NT2/D1 (cell line): ENCODE results near the gene ZBED6.
"Not testable (repeated sequence)": the region's sequence is repeated elsewhere in the genome, so short reads cannot be mapped to it uniquely, and the experiment has no call there.

Experiments used
- DNase-seq: peaks from one replicate; pipeline ENCODE4 v3.0.0-alpha.2; 2011; ENCODE audit warnings: low read depth, low spot score
- H3K27me3 ChIP-seq: 2 replicates; pipeline ENCODE4 v1.6.0; 2011; ENCODE audit warnings: mild to moderate bottlenecking; ENCODE audit not compliant: insufficient read length, insufficient read depth
- H3K36me3 ChIP-seq: 2 replicates; pipeline ENCODE4 v1.6.1; 2011; ENCODE audit warnings: mild to moderate bottlenecking, low read length, mixed read lengths; ENCODE audit not compliant: insufficient read depth, insufficient read length
- H3K4me1 ChIP-seq: 2 replicates; pipeline ENCODE4 v1.5.1; 2011; ENCODE audit not compliant: insufficient read depth, insufficient read length
- H3K4me3 ChIP-seq: 2 replicates; pipeline ENCODE4 v1.5.1; 2011; ENCODE audit warnings: low read depth; ENCODE audit not compliant: insufficient read length
- H3K9ac ChIP-seq: 2 replicates; pipeline ENCODE4 v1.6.0; 2011; ENCODE audit warnings: low read depth; ENCODE audit not compliant: insufficient read length
- H3K9me3 ChIP-seq: 2 replicates; pipeline ENCODE4 v1.5.1; 2011; ENCODE audit warnings: mild to moderate bottlenecking, low read length; ENCODE audit not compliant: insufficient read depth
- SUZ12 ChIP-seq: IDR thresholded peaks from 2 replicates; pipeline ENCODE4 v1.6.1; 2011; ENCODE audit not compliant: insufficient read length, insufficient read depth; ENCODE audit errors: extremely low read depth
- YY1 ChIP-seq: IDR thresholded peaks from 2 replicates; pipeline ENCODE4 v1.6.1; 2011; ENCODE audit not compliant: insufficient read length, insufficient read depth
- ZNF274 ChIP-seq: IDR thresholded peaks from 2 replicates; pipeline ENCODE4 v1.6.1; 2011; ENCODE audit warnings: mild to moderate bottlenecking, low read depth, low read length

ZBED6 gene

DNA sequence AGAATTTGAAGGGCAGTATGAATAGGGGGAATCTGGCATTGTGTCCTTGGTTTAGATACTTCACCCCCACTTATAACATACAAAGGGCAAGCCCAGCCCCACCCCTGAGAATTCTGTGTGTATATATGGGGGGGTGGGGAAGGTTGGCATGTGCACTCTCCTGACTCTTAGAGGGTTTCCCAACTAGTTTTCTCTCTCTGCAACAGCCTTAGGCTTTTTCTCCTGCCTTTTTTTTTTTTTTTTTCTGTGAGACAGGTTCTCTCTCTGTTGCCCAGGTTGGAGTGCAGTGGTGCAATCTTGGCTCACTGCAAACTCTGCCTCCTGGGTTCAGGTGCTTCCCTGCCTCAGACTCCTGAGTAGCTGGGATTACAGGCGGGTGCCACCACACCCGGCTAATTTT is 2.9 kb upstream of the ZBED6 start:
- no peaks in the 10 kb centered on the region for H3K4me1 ChIP-seq
- H3K9me3 ChIP-seq: peaks cover 9% of the 10 kb centered on the region; the same call in 1 of the 2 replicates
- no peak for TF ChIP-seq YY1
- TF ChIP-seq SUZ12: no peak
- no peak overlapping the region for H3K9ac ChIP-seq
- peaks cover 14% of the 10 kb centered on the region for H3K36me3 ChIP-seq
- no peak for DNase-seq
- H3K27me3 ChIP-seq: no peaks in the 10 kb centered on the region
- H3K4me3 ChIP-seq: no peak overlapping the region

DNA sequence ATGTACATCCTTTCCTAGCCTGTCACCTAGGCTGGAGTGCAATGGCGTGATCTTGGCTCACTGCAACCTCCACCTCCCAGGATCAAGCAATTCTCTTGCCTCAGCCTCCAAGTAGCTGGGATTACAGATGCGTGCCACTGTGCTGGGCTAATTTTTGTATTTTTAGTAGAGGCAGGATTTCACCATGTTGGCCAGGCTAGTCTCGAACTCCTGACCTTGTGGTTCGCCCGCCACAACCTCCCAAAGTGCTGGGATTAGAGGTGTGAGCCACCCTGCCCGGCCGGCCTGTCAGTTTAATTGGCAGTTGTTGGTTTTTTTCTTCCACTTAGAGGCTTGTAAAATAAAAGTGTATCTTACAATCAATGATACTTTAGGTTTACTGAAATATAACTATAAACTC is 1.9 kb upstream of the ZBED6 start:
- not testable (repeated sequence) for H3K27me3 ChIP-seq, DNase-seq, H3K4me1 ChIP-seq, H3K4me3 ChIP-seq, H3K9ac ChIP-seq
- peaks cover 25% of the 10 kb centered on the region for H3K36me3 ChIP-seq
- H3K9me3 ChIP-seq: peaks cover 20% of the 10 kb centered on the region; the same call in 1 of the 2 replicates

DNA sequence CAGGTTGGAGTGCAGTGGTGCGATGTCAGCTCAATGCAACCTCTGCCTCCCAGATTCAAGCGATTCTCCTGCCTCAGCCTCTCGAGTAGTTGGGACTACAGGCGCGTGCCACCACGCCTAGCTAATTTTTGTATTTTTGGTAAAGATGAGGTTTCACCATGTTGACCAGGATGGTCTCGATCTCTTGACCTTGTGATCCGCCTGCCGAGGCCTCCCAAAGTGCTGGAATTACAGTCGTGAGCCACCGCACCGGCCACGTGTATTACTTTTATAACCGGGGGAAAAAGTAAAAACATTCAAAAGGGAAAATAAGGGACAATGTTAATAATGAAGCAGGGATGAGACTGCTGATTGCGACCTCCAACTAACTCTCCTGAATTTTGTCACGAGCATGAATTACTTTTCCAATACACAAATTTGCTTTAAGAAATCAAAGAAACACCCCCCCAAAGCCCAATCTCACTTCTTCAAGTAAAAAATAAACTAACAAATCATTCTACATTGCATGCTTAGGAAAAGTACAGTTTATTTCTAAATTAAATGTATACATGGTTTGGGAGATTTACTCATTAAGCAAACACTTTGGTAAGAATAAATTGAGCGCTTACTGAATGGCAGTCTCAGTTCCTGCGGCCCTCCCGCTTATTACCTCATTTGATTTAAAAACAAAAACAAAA is 521 bp upstream of the ZBED6 start:
- DNase-seq: no peak
- TF ChIP-seq YY1 (no peak), SUZ12 (no peak), ZNF274 (no peak)
- H3K36me3 ChIP-seq: peaks cover 38% of the 10 kb centered on the region
- peaks cover 33% of the 10 kb centered on the region; the same call in 1 of the 2 replicates for H3K9me3 ChIP-seq
- peak overlapping the region; percentile 58 for H3K4me3 ChIP-seq
- H3K27me3 ChIP-seq: no peaks in the 10 kb centered on the region
- H3K4me1 ChIP-seq: no peaks in the 10 kb centered on the region
- peak overlapping the region; percentile 13 for H3K9ac ChIP-seq

DNA sequence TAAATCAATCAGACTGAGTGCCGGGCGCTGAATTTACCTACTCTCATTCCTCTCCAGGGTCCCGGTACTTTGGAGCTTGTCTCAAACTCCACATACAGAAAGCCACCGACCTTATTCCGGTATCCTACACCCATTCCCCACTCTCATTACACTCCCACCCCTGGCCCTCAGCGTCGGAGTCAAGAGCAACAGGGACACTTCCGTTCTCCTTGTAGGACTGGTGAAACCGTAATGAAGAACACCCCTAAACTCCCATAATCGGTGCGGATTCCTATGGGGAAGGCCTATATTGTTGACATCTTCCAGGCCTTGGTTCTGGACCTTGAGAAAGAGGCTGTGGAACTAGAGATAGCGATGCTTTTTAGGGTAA is 798 bp downstream of the ZBED6 start:
- H3K4me3 ChIP-seq: peak overlapping the region; percentile 58
- peaks cover 34% of the 10 kb centered on the region; the same call in 1 of the 2 replicates for H3K9me3 ChIP-seq
- H3K9ac ChIP-seq: peak overlapping the region; percentile 89
- TF ChIP-seq SUZ12: no peak
- no peak for TF ChIP-seq ZNF274
- TF ChIP-seq YY1: no peak
- DNase-seq: no peak
- peaks cover 51% of the 10 kb centered on the region for H3K36me3 ChIP-seq
- H3K4me1 ChIP-seq: no peaks in the 10 kb centered on the region
- no peaks in the 10 kb centered on the region for H3K27me3 ChIP-seq

DNA sequence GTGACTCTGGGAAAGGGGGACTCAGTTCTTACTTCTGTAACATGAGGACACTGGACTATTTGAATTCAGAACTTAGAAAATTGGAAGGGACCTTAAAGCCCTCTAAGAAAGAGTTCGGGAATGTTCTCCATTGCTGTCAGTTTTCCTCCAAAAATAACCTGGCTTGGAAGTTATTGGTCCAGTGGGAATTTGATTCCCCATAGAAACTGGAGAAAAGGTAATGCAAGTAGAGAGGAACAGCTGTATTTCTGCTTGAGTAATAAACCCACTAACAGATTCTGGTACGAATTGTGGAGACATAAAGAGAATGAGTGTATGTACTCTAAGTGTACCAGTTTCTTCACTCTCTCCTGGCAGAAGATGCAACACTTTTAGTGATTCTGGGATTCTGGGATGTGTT is 1.8 kb downstream of the ZBED6 start:
- H3K27me3 ChIP-seq: no peaks in the 10 kb centered on the region
- peaks cover 34% of the 10 kb centered on the region; the same call in 1 of the 2 replicates for H3K9me3 ChIP-seq
- no peak for TF ChIP-seq SUZ12
- no peak for TF ChIP-seq YY1
- no peak for TF ChIP-seq ZNF274
- H3K9ac ChIP-seq: no peak overlapping the region
- no peak for DNase-seq
- peak overlapping the region; percentile 58 for H3K4me3 ChIP-seq
- peaks cover 60% of the 10 kb centered on the region for H3K36me3 ChIP-seq
- H3K4me1 ChIP-seq: no peaks in the 10 kb centered on the region

DNA sequence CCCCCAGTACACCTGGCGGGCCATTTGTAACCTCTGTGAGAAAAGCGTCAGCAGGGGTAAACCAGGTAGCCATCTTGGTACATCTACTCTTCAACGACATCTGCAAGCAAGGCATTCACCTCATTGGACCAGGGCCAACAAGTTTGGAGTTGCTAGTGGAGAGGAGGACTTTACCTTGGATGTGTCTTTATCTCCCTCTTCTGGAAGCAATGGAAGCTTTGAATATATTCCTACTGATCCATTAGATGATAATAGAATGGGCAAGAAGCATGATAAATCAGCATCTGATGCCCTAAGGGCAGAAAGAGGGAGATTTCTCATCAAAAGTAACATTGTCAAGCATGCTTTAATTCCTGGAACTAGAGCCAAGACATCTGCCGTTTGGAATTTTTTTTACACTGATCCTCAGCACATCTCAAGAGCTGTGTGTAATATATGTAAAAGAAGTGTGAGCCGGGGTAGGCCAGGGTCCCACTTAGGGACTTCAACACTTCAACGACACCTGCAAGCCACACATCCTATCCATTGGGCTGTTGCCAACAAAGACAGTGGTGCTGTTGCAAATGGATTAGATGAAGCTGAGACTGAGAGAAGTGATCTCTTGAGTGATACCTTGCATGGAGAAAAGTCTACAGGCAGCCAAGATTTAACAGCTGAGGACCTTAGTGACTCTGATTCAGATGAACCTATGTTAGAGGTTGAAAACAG is 2.7 kb downstream of the ZBED6 start:
- DNase-seq: no peak
- peaks cover 66% of the 10 kb centered on the region for H3K36me3 ChIP-seq
- TF ChIP-seq ZNF274: no peak
- no peak for TF ChIP-seq YY1
- no peak for TF ChIP-seq SUZ12
- no peaks in the 10 kb centered on the region for H3K27me3 ChIP-seq
- peaks cover 34% of the 10 kb centered on the region; the same call in 1 of the 2 replicates for H3K9me3 ChIP-seq
- H3K9ac ChIP-seq: no peak overlapping the region
- no peak overlapping the region for H3K4me3 ChIP-seq
- no peaks in the 10 kb centered on the region for H3K4me1 ChIP-seq

DNA sequence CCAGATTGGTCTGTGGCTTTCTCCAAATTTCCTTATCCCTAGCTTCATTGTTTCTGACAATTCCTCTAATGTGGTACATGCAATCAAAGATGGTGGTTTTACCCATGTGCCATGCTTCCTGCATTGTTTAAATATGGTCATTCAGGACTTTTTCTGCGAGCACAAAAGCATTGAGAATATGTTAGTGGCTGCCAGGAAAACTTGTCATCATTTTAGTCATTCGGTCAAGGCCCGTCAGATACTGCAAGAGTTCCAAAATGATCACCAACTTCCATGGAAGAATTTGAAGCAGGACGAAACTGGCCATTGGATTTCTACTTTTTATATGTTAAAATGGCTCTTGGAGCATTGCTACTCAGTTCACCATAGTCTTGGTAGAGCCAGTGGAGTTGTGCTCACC is 3.7 kb downstream of the ZBED6 start:
- H3K9ac ChIP-seq: no peak overlapping the region
- H3K9me3 ChIP-seq: peaks cover 34% of the 10 kb centered on the region; the same call in 1 of the 2 replicates
- no peak for DNase-seq
- H3K27me3 ChIP-seq: no peaks in the 10 kb centered on the region
- TF ChIP-seq YY1 (no peak), SUZ12 (no peak), ZNF274 (no peak)
- no peaks in the 10 kb centered on the region for H3K4me1 ChIP-seq
- H3K4me3 ChIP-seq: no peak overlapping the region
- H3K36me3 ChIP-seq: peaks cover 76% of the 10 kb centered on the region
